SW480 (cell line): Measurements from ENCODE around the gene PRPF6.

Experiments
- DNase-seq: peaks from one replicate; pipeline ENCODE4 v3.0.0-alpha.2; 2016; ENCODE audit warnings: low spot score

Gene PRPF6

DNA sequence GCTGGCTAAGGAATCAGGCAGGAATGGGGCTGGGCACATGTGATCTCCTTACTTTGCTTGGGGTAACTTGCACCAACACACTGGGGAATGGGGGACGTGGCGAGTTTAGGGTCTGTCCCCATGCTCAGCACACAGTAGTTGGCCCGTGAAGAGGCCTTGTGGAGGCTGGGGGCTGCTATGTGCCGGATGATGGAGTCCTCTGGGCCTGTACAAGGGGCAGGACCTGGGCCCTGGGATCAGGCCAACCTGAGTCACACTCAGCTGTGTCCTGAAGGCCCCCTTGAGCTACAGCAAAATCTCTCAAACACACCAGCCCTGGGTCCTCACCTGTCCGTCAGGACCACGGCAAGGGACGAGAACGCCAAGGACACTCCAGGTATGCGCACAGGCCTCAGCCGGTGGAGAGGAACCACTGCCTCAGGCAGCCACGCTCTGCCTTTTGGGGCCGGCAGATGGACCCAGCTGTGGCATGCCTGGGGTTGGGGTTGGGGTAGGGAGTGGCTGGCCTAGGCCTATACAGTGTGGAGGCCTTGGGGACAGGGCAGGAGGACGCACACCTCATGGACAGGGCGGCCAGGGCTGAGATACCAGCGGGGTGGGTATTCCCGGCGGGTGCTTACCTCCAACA lies 35.8 kb upstream of the PRPF6 start:
- DNase-seq: no peak

DNA sequence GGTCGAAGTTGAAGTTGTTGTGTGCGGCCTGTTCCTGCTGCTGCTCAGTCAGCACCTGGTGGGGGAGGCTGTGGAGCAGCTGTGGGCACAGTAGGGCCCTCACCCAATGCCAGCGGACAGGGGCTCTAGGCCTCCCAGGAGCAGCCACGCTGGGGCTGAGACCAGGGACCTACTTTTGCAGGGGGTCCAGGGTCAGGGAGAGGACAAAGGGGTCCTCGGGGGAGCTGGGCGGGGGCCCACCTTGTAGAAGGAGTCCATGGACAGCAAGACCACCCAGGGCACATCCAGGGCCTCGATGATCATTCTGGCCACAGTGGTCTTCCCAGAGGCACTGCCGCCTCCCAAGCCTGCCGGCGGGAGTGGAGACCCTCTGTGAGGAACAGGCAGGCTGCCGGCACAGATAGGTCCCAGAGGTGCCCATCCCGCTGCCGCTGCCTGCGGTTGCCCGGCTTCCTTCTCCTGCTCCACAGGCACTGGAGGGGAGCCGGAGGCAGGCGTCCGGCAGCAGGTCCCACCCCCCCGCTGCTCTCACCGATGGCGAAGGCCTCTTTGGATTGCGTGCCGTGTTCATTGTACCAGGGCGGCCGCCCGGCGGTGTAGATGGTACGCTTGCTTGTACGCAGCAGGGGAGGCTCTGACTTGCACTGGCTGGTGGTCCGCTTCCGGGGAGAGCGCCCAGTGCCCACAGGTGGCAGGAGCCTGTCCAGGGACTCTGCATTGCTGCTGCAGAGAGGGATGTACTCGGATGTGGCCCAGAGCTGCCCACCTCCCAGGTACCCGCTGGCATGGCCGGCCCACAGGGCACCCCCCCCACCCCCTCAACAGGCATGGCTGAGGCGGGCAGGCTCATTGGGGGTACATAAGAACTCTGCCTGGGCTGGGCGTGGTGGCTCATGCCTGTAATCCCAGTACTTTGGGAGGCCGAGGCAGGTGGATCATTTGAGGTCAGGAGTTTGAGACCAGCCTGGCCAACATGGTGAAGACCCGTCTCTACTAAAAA lies 34.7 kb upstream of the PRPF6 start:
- DNase-seq: no peak

- DNase-seq: no peak
These were observed 33.8 kb upstream of the PRPF6 start for GRCh38 chr20:63946986-63947637.

GRCh38 chr20:63947638-63948456 lies 33.1 kb upstream of the PRPF6 start:
- DNase-seq: no peak

DNA sequence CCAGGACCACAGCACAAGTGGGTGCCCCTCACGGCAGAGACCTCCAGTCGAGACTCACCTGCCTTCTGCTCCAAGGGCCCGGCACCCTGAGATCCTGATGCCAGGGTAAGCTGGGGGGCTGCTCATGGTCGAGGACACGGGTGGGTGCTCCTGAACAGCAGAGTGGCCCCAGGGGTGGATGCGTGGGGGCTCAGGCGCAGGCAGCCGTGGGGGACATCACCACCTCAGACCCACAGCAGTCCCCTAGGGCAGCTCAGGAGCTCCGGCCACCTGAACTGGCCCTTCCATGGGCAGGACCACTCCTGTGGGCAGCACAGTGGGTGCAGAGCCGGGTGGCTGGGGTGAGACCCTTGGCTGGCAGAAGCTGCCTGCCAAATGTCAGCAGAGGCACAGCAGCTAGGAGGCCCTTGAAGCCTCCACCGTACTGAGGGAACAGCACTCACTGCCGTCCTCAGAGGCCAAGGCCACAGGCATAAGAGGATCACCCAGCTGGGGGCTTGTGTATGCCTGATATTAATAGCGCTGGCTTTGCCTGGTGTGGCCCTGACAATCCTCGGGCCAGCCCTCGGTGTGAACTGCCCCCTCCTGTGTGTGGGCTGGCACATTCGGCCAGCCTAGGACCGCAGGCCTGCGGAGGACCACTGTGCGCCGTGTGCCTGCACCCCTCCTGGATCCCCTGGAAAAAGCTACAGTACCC lies 30.1 kb upstream of the PRPF6 start:
- no peak for DNase-seq

- no peak for DNase-seq
These were observed 29.3 kb upstream of the PRPF6 start for GRCh38 chr20:63951398-63952209.

DNA sequence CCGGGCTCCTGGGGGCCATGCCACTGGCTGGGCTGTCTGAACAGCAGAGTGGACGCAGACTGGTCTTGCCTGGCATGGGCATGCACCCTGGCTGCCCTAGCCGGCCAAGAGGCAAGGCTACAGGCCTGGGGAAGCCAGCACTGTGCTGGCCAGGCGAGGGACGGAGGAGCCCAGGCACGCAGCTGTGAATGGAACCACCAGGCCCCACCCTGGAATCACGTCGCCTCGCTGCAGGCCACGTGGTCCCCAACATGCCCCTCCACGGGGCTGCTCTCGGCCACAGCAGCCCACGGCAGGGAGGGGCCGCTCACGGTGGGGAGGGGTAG lies 28.8 kb upstream of the PRPF6 start:
- no peak for DNase-seq

DNA sequence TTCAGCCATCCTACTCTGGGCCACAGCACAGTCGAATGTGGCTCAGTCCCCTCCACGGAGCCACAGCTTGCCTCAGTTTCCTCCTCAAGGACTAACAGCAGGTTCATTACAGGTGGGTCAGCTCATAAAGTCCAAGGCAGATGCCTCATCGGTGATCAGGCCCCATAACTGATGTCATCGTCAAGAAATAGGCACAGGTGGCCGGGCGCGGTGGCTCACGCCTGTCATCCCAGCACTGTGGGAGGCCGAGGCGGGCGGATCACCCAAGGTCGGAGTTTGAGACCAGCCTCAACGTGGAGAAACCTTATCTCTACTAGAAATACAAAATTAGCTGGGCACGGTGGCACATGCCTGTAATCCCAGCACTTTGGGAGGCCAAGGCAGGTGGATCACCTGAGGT lies 28.2 kb upstream of the PRPF6 start:
- DNase-seq: no peak

DNA sequence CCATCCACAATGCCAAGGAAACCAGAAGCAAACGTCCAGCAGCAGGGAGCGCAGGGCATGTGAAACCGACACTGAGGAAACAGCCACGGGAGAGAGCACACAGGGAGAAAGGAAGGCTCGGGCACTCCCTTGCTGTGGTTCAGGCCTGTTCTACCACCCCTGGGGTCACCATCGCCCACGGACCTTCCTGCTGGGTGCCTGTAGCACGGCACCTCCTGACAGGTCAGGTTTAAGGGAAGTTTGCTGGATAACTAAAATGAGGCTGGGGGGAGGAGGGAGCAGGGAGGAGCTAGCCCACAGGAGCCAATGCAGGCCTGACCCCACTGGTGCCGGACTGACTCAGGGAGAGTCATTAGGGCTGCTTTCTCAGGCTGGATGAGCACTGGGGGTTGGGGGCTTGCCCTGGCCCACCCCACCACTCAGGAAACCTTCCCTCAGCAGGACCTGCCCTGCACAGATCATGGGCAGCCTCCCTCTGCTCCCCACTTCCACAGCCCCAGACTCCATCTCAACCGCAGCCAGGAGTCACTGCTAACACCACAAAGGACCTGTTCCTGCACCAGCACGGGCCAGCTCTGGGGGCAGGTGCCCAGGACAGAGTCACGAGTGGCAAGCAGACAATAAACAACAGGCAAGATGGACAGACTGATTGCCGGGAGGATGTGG lies 27.0 kb upstream of the PRPF6 start:
- DNase-seq: no peak

DNA sequence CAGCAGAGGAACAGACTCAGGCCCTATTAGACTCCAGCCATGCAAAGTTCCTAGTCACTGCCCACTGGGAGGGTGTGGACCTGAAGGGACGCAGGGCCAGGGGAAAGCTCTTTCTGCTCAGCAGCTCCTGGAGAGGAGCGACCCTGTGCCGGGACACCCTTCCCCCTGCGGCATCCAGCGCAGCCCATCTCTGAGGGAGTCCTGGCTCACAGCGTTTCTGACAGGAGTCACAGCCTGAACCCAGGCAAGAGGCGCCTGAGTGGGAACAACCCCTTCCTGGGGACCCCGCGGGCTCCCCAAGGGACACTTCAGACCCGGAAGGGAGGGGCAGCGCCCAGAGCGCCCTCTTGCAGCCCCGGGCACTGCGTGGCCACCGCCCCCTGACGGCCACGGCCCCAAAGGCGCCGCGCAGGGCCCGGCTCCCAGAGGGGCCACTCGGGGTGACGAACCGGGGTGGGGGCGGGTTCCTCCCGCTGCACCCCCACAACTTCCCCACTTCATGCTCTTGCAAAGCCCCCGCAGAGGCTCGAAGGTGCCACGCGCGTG lies 25.6 kb upstream of the PRPF6 start:
- peak; percentile 49 for DNase-seq

DNA sequence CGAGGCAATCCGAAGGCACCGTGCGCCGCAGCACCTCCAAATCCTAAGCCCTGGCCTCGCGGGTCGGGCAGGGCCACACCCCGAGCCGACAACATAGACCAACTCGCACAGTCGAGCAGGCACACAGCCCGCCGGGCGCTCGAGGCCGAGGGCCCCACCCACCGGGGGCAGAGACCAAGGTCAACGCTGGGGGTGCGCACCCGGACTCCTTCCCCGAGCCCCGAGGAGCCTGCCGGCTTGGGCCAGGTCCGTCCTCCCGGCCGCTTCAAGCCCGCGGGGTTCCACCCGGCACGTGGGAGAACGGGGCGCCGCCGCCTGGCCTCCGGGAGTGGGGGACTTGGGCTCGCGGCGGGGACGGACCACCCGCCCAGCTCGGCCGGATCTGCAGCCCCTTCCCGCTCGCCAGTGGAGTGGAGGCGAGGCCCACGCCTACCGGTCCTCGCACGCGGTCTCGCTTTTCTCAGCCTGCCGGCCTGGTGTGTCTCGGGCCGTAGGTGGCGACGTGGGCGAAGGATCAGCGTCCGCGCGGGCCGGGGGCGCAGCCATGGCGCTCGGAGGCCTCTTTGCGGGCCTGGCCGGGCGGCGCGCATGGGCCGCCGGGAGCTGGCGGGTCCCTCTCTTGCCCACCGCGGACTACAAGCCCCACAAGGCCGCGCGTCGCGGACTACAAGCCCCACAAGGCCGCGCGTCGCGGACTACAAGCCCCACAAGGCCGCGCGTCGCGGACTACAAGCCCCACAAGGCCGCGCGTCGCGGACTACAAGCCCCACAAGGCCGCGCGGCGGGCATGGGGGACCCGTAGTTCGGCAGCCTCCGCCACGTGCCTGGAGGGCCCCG lies 24.9 kb upstream of the PRPF6 start, which contains the start of gene UCKL1:
Gene UCKL1, minus strand, starts transcription at position 590 of the 837 bp plus-strand sequence. Its CDS starts 44 bp downstream, at position 546.
- DNase-seq: peak; percentile 92

DNA sequence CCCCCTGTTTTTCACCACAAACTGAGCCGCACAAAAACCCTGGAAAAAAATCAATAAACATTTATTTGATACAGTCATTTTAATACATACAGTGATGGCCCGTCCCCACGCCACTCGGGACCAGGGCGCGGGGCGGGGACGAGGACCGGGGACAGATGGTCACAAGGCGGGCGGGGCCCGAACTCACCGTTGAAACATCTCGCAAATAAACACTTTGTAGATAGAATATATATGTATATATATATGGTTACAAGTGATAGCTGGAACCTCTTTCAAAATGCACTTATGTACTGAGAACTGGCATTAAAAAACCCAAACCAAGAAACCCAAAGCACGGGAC lies 24.3 kb upstream of the PRPF6 start:
- no peak for DNase-seq

DNA sequence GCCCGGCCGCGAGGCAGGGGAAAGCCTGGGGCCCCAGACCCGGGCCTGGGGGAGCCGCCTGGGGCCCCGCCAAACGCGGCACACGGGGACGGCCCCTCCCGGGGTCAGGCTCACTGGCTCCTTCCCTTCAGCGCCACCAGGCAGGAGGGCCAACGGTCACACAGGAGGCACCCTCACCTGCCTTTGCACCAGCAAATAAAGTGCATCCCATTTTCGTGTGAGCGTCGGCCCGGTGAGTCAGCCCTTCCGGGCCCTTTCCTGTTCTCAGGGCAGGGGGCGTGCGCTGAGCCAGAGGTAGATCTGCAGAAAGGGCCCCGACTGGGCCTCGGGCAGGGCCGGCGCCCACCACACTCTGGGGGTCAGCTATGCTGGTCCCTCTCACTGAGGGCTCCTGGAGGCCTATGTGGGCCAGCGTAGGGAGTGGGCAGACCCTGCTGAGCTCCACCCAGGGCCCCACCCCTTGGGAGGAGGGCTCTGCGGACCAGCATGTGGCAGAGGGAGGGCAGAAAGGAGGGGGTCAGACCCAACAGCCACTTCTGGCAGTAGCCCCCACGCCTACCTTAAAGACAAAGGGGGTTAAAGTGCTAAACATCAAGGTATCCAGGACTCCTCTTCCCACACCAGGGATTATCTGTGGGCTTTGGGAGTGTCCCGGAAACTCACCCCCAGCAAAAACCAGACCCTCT lies 23.8 kb upstream of the PRPF6 start:
- DNase-seq: peak; percentile 97

DNA sequence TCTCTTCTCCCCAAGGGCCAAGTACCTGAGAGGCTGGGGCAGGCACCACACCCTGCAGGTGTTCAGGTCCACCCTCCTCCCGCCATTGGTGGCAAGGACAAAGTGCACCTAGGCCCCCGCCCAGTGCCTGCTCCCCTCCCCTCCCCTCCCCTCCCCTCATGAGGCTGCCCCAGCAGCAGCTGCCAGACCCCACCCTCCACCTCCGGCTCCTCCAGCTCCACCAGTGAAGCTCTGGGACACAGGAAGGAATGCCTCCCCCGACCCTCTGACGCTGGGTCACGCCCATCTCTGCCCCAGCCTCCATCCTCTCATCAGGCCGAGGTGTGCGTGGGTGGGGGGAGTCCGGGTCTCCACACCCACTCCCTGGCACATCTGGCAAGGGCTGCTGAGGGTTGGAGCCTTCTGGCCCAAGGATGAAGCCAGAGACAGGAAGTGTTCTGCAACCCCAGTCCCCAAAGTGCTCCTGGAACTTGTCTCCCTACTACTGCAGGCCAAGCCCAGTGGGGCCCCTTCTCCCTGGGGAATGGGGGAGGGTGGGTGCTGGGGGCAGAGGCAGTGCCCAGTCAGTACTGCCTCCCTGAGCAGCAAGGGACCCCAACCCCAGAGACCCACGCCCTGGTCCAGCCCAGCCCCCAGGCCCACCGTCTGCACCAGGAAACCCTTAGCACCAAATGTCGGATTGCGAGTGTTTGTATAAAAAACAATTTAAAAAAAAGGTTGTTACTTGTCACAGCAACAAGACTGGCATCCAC lies 23.1 kb upstream of the PRPF6 start:
- DNase-seq: no peak

DNA sequence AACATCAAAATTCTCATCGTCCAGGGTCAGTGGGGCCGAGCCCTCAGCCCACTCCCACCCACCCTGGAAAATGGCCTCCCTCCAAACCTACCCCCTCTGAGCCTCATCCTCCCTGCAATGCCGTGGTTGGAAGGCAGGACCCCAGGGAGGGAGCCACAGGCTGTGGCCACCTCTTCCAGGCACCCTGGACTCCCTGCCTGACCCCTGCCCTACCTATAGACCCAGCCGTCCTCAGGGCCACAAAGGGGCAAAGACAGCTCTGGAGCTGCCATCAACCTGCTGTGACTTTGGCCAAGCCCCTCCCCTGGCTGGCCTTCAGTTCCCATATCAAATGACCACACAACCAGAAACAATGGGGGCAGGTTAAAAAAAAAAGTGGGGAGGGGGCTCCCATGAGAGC lies 22.5 kb upstream of the PRPF6 start:
- DNase-seq: no peak

GRCh38 chr20:63958964-63959698 lies 21.8 kb upstream of the PRPF6 start:
- DNase-seq: no peak

DNA sequence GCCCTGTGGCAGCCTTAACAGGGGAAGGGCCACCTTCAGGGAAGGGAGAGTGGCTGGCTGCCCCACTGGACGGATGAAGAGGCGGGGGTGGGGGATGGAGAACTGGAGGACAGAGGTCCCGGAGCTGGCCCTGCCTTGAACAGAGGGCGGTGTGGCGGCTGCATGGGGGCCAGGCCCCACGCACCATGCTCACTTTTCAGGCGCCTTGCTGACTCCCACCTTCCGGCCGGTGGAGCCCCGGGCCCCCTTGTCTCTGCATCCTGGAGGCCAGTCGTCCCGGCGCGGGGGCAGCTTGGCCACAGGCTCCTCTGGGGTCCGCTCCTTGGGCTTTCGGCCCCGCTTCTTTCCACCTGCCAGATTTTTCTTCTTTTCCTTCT lies 21.2 kb upstream of the PRPF6 start:
- no peak for DNase-seq
